Adrenal gland (tissue), 5 donors: Measurements from ENCODE around the gene ARMC2.

Experiments used
- POLR2A ChIP-seq, 2 donors: fragments of 450-650 bp; IDR thresholded peaks; one replicate each; pipeline ENCODE4 v1.6.1; 2017; ENCODE audit warnings: antibody characterized with exemption in 2 of 2, mild to moderate bottlenecking in 2 of 2, moderate library complexity in 1 of 2
- TF ChIP-seq, protein P1 (sequence below), 6 experiments: fragments of 450-650 bp in 4 of 6; fragments of 200-600 bp in 2 of 6; sonication (generic) in 1 of 6; IDR thresholded peaks; 1 replicate in 5 of 6; 2 replicates in 1 of 6; pipeline versions ENCODE4 v1.5.1 to v1.8.0; 2016 to 2021; ENCODE audit warnings: antibody characterized with exemption in 6 of 6, mild to moderate bottlenecking in 2 of 6, moderate library complexity in 1 of 6
- donor health status: DM: no; HTN: no; CAD: no.

DNA sequence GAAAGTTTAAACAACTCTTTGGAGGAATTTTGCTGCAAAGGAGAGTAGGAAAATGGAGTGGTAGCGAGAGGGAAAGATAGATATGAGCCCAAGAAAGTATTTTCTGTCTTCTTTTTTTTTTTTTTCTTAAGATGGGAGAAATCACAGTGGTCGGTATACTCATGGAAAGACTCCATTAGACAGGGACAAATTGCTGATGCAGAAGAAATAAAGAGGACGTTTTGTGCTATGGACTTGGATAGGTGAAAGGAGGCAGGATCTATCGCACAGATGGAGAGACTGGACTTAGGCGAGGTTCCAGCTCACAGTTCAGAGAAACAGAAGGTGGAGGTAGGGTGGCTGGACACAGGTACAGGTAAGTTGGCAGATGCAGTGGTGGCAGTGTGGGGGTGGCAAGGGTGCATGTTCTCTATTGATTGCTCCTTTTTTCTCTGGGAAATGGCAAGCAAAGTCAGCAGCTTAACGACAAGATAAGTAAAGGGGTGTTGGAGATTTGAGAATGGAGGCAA, 44.2 kb upstream of the ARMC2 start:
- TF ChIP-seq, protein P1, sequence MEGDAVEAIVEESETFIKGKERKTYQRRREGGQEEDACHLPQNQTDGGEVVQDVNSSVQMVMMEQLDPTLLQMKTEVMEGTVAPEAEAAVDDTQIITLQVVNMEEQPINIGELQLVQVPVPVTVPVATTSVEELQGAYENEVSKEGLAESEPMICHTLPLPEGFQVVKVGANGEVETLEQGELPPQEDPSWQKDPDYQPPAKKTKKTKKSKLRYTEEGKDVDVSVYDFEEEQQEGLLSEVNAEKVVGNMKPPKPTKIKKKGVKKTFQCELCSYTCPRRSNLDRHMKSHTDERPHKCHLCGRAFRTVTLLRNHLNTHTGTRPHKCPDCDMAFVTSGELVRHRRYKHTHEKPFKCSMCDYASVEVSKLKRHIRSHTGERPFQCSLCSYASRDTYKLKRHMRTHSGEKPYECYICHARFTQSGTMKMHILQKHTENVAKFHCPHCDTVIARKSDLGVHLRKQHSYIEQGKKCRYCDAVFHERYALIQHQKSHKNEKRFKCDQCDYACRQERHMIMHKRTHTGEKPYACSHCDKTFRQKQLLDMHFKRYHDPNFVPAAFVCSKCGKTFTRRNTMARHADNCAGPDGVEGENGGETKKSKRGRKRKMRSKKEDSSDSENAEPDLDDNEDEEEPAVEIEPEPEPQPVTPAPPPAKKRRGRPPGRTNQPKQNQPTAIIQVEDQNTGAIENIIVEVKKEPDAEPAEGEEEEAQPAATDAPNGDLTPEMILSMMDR (IDR thresholded peaks at IDR 0.05) = no peak
- TF ChIP-seq POLR2A (IDR thresholded peaks at IDR 0.05) = no peak
